GM23338 (cell line): Measurements from ENCODE around the gene AGR2.

Experiments
- CTCF ChIP-seq, 2 experiments: fragments of 200-600 bp in 1 of 2; sonication (generic) in 1 of 2; conservative IDR thresholded peaks; 2 replicates each; pipeline versions ENCODE4 v1.5.1 to v1.6.1; 2016 to 2017; ENCODE audit warnings: antibody characterized with exemption in 2 of 2, low read depth in 2 of 2, mild to moderate bottlenecking in 2 of 2, moderate library complexity in 1 of 2
- EZH2 ChIP-seq: fragments of 200-600 bp; sonication (generic); IDR thresholded peaks from one replicate; pipeline ENCODE4 v1.8.0; 2017; ENCODE audit warnings: antibody characterized with exemption, mild to moderate bottlenecking, low read depth; ENCODE audit not compliant: unreplicated experiment
- EZH2phosphoT487 ChIP-seq: fragments of 200-600 bp; sonication (generic); IDR thresholded peaks from one replicate; pipeline ENCODE4 v1.8.1; 2018; ENCODE audit warnings: antibody characterized with exemption; ENCODE audit not compliant: unreplicated experiment
- POLR2AphosphoS5 ChIP-seq: IDR thresholded peaks from 2 replicates; pipeline ENCODE4 v1.6.1; 2016; ENCODE audit warnings: antibody characterized with exemption, low read depth
- REST ChIP-seq: IDR thresholded peaks from one replicate; pipeline ENCODE4 v1.6.1; 2018; ENCODE audit warnings: antibody characterized with exemption; ENCODE audit not compliant: unreplicated experiment
- ZNF114 ChIP-seq: fragments of 250-450 bp; sonication (Bioruptor Pico); IDR thresholded peaks from 2 replicates; pipeline ENCODE4 v1.5.0; 2020; ENCODE audit warnings: mild to moderate bottlenecking, moderate library complexity

- TF ChIP-seq CTCF (conservative IDR thresholded peaks at IDR 0.05; ENCODE audit: low read depth in 2 of 2): no peak
- no peak for TF ChIP-seq EZH2
- no peak for TF ChIP-seq REST
- TF ChIP-seq ZNF114 (CRISPR knock-in tag): no peak
- no peak for TF ChIP-seq POLR2AphosphoS5
- TF ChIP-seq EZH2phosphoT487: no peak
These were observed 21.3 kb upstream of the AGR2 start for GRCh38 chr7:16826060-16826459.
